HCT116 (cell line): Measurements from ENCODE around the gene MAVS. TPM values are rescaled to one million over a fixed set of nuclear protein-coding genes. Genes with fewer than 3 reads are reported as not detected.

Experiments used
- ATAC-seq: fragments of 200-7000 bp; cut with Tn5 transposase; 2 replicates; pipeline ENCODE4 v1.9.1; 2020; ENCODE audit warnings: mild to moderate bottlenecking, moderate library complexity
- BruUV-seq: library from RNA; stranded (reverse); fragments of 400-500 nt; replicated peaks from 2 replicates; lab custom pipeline; 2021; lab: Mats Ljungman, UMichigan
- CTCF ChIA-PET: fragments of 300-600 bp; sonication (Branson Sonifier 250); formaldehyde crosslinking; loops from one replicate; lab custom pipeline; 2021; ENCODE audit warnings: antibody characterized with exemption; lab: Charles Lee
- POLR2A ChIA-PET: fragments of 300-600, 350-600 bp; sonication (Branson Sonifier 250); formaldehyde crosslinking; loops from one replicate; lab custom pipeline; 2021; ENCODE audit warnings: antibody characterized with exemption; lab: Charles Lee
- RAD21 ChIA-PET, 2 experiments: fragments of 300-600 bp; sonication (Branson Sonifier 250); formaldehyde crosslinking; loops; one replicate each; lab custom pipeline; 2023; ENCODE audit warnings: low total read pairs in 2 of 2; ENCODE audit not compliant: uncharacterized antibody in 2 of 2, unreplicated experiment in 2 of 2, low non-redundant PET in 1 of 2; lab: Charles Lee
- DNase-seq: peaks from one replicate; pipeline ENCODE4 v3.0.0-alpha.2; 2010; ENCODE audit warnings: low read depth, low spot score
- H2AFZ ChIP-seq: fragments of 200-600 bp; shearing (Covaris generic), sonication (generic); 2 replicates; pipeline ENCODE4 v1.6.1; 2017; ENCODE audit warnings: low read depth, mixed run types, mixed read lengths, antibody characterized with exemption, low read length; ENCODE audit not compliant: poor library complexity, severe bottlenecking
- H3K27ac ChIP-seq: 2 replicates; pipeline ENCODE4 v1.5.1; 2012; ENCODE audit warnings: low read depth, low read length
- H3K27me3 ChIP-seq: fragments of 200-600 bp; sonication (generic); 2 replicates; pipeline ENCODE4 v1.6.1; 2016; ENCODE audit warnings: mixed run types, low read length, mixed read lengths; ENCODE audit not compliant: insufficient read depth
- H3K36me3 ChIP-seq, 2 experiments: fragments of 200-500 bp in 1 of 2; fragments of 200-600 bp in 1 of 2; sonication (Bioruptor generic) in 1 of 2; sonication (generic) in 1 of 2; 2 replicates each; pipeline versions ENCODE4 v1.5.1 to v1.6.1; 2014 to 2016; ENCODE audit warnings: low read length in 2 of 2, inconsistent platforms in 1 of 2, mixed read lengths in 1 of 2, mixed run types in 1 of 2; ENCODE audit not compliant: insufficient read depth in 2 of 2, control insufficient read depth in 1 of 2
- H3K4me1 ChIP-seq, 2 experiments: fragments of 200-600 bp in 1 of 2; sonication (generic) in 1 of 2; 2 replicates each; pipeline versions ENCODE4 v1.5.1 to v1.6.1; 2012 to 2017; ENCODE audit warnings: low read length in 2 of 2, inconsistent platforms in 1 of 2, mild to moderate bottlenecking in 1 of 2, mixed read lengths in 1 of 2, mixed run types in 1 of 2, moderate library complexity in 1 of 2; ENCODE audit not compliant: insufficient read depth in 2 of 2, control insufficient read depth in 1 of 2
- H3K4me2 ChIP-seq: fragments of 200-600 bp; sonication (generic); 2 replicates; pipeline ENCODE4 v1.6.1; 2017; ENCODE audit warnings: mixed run types, low read length, mixed read lengths
- H3K4me3 ChIP-seq, 2 experiments: fragments of 200-600 bp in 1 of 2; sonication (generic) in 1 of 2; replicated peaks in 1 of 2; 2 replicates each; pipeline ENCODE4 v1.5.1; 2011 to 2016; ENCODE audit warnings: low read length in 2 of 2, control low read depth in 1 of 2, low read depth in 1 of 2, mild to moderate bottlenecking in 1 of 2, mixed read lengths in 1 of 2, mixed run types in 1 of 2
- H3K79me2 ChIP-seq: fragments of 200-600 bp; sonication (generic); 2 replicates; pipeline ENCODE4 v1.6.1; 2017; ENCODE audit warnings: mild to moderate bottlenecking, mixed run types, low read length, moderate library complexity, mixed read lengths; ENCODE audit not compliant: insufficient read depth
- H3K9ac ChIP-seq: fragments of 200-600 bp; sonication (generic); 2 replicates; pipeline ENCODE4 v1.6.1; 2016; ENCODE audit warnings: low read length, mixed read lengths
- H3K9me2 ChIP-seq: fragments of 200-600 bp; sonication (generic), shearing (Covaris generic); 2 replicates; pipeline ENCODE4 v1.6.1; 2017; ENCODE audit warnings: mixed run types, mild to moderate bottlenecking, moderate library complexity; ENCODE audit not compliant: insufficient read depth
- H3K9me3 ChIP-seq, 2 experiments: fragments of 200-500 bp in 1 of 2; fragments of 200-600 bp in 1 of 2; sonication (Bioruptor generic) in 1 of 2; sonication (generic) in 1 of 2; 2 replicates each; pipeline ENCODE4 v1.6.1; 2014 to 2017; ENCODE audit warnings: low read length in 2 of 2, mixed read lengths in 2 of 2, inconsistent platforms in 1 of 2, low read depth in 1 of 2, mild to moderate bottlenecking in 1 of 2, mixed run types in 1 of 2, moderate library complexity in 1 of 2; ENCODE audit not compliant: control insufficient read depth in 1 of 2, insufficient read depth in 1 of 2
- H4K20me1 ChIP-seq: fragments of 200-600 bp; sonication (generic), shearing (Covaris generic); 2 replicates; pipeline ENCODE4 v1.6.1; 2017; ENCODE audit warnings: mixed run types, mild to moderate bottlenecking, moderate library complexity; ENCODE audit not compliant: insufficient read depth
- ATF3 ChIP-seq: IDR thresholded peaks from 2 replicates; pipeline ENCODE4 v1.6.1; 2012
- CEBPB ChIP-seq: IDR thresholded peaks from 2 replicates; pipeline ENCODE4 v1.6.1; 2012; ENCODE audit warnings: low read depth
- EZH2phosphoT487 ChIP-seq: fragments of 200-600 bp; IDR thresholded peaks from 2 replicates; pipeline ENCODE4 v1.6.1; 2018; ENCODE audit warnings: antibody characterized with exemption, borderline replicate concordance
- JUND ChIP-seq: IDR thresholded peaks from 2 replicates; pipeline ENCODE4 v1.6.1; 2012
- POLR2AphosphoS5 ChIP-seq: IDR thresholded peaks from 2 replicates; pipeline ENCODE4 v1.6.1; 2011; ENCODE audit warnings: mild to moderate bottlenecking, low read depth, low read length, moderate library complexity
- SIN3A ChIP-seq: IDR thresholded peaks from 2 replicates; pipeline ENCODE4 v1.6.1; 2012; ENCODE audit warnings: low read depth
- SP1 ChIP-seq: IDR thresholded peaks from 2 replicates; pipeline ENCODE4 v1.6.1; 2012; ENCODE audit warnings: low read depth
- SRF ChIP-seq: IDR thresholded peaks from 2 replicates; pipeline ENCODE4 v1.6.1; 2012; ENCODE audit warnings: low read depth
- TCF7L2 ChIP-seq: IDR thresholded peaks from 2 replicates; pipeline ENCODE4 v1.7.0; 2011; ENCODE audit warnings: borderline replicate concordance, inconsistent platforms; ENCODE audit not compliant: insufficient read depth, insufficient read length; ENCODE audit errors: extremely low read depth
- YY1 ChIP-seq: IDR thresholded peaks from 2 replicates; pipeline ENCODE4 v1.6.1; 2011; ENCODE audit warnings: low read length, low read depth, moderate library complexity, mild to moderate bottlenecking; ENCODE audit not compliant: insufficient replicate concordance; ENCODE audit errors: extremely low read depth
- ZBTB33 ChIP-seq: IDR thresholded peaks from 2 replicates; pipeline ENCODE4 v1.6.1; 2011; ENCODE audit warnings: mild to moderate bottlenecking, low read length, moderate library complexity; ENCODE audit not compliant: insufficient replicate concordance; ENCODE audit errors: extremely low read depth
- ZFX ChIP-seq: fragments of 450-650 bp; IDR thresholded peaks from 2 replicates; pipeline ENCODE4 v1.6.1; 2017
- ZNF274 ChIP-seq: fragments of 200-500 bp; sonication (Bioruptor generic); IDR thresholded peaks from 2 replicates; pipeline ENCODE4 v1.6.1; 2014; ENCODE audit warnings: mild to moderate bottlenecking, low read depth, low read length, inconsistent platforms
- intact Hi-C: fragments of 100-400 bp; cut with micrococcal nuclease; formaldehyde crosslinking; loops from 2 replicates; pipeline ENCODE4 v1.10.0; 2022
- total RNA-seq: library from RNA; stranded (reverse); gene quantifications from one replicate; pipeline ENCODE4 v1.2.1, GENCODE V29; 2021; ENCODE audit not compliant: unreplicated experiment

The MAVS gene
- total RNA-seq, 1 experiment from 2014 or later = 60.1 TPM

GRCh38 chr20:3797592-3798372 lies 48.9 kb upstream of the MAVS start:
- POLR2A ChIA-PET = no interaction called here
- ATAC-seq (peak; percentile 41), DNase-seq (no peak)
- Histone ChIP-seq H3K9me2 (no peaks in the 10 kb centered on the region), H3K9me3 (no peaks in the 10 kb centered on the region), H4K20me1 (no peaks in the 10 kb centered on the region), H3K36me3 (peaks cover 29 to 45% of the 10 kb centered on the region in 2 experiments), H2AFZ (no peak overlapping the region), H3K4me3 (peak overlapping the region; percentile 66 to 80), H3K79me2 (peaks cover 59% of the 10 kb centered on the region), H3K27ac (peak overlapping the region; percentile 97), H3K4me1 (peaks cover 25 to 57% of the 10 kb centered on the region in 2 experiments), H3K4me2 (peak overlapping the region; percentile 94), H3K9ac (peak overlapping the region; percentile 95), H3K27me3 (no peaks in the 10 kb centered on the region)
- no TSS peak for BruUV-seq
- peak; percentile 25; the same call in 1 of the 2 replicates for TF ChIP-seq POLR2AphosphoS5
- TF ChIP-seq ZNF274 = no peak
- TF ChIP-seq SRF = no peak
- TF ChIP-seq SP1 = no peak
- intact Hi-C loops = no loop called here
- RAD21 ChIA-PET = no interaction called here
- CTCF ChIA-PET = no interaction called here

DNA sequence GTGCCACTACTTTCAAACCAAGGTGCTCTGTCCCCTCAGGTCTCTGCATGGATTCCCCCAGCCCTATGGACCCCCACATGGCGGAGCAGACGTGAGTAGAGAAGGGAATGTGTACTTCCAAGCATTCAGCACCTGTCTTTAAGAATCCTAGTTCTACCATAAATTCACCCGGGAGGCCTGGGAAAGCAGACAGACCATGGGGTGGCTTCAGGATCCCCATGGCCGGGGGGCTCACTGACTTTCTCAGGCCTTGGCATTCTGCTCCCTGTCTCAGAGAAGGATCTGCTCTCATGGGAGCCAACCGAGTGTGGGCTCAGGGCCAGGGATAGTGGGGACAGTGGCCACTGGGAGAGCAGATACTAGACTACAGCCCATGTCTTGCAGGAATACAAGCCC lies 48.3 kb upstream of the MAVS start:
- H3K9ac ChIP-seq = peak overlapping the region; percentile 95
- H4K20me1 ChIP-seq = no peaks in the 10 kb centered on the region
- peak overlapping the region; percentile 94 for H3K4me2 ChIP-seq
- no peaks in the 10 kb centered on the region for H3K9me2 ChIP-seq
- ChIA-PET CTCF (no interaction called here), RAD21 (no interaction called here), POLR2A (no interaction called here)
- H3K9me3 ChIP-seq = no peaks in the 10 kb centered on the region
- BruUV-seq = no TSS peak
- H3K36me3 ChIP-seq = peaks cover 32 to 51% of the 10 kb centered on the region in 2 experiments
- ATAC-seq (no peak), DNase-seq (no peak)
- intact Hi-C loops = no loop called here
- peak overlapping the region; percentile 66 to 80 for H3K4me3 ChIP-seq
- H3K4me1 ChIP-seq = peaks cover 25 to 61% of the 10 kb centered on the region in 2 experiments
- no peak overlapping the region for H2AFZ ChIP-seq
- no peak for TF ChIP-seq SRF
- TF ChIP-seq ATF3 = no peak
- TF ChIP-seq JUND = no peak
- no peak for TF ChIP-seq SIN3A
- TF ChIP-seq YY1 = no peak
- TF ChIP-seq SP1 = no peak
- TF ChIP-seq EZH2phosphoT487 = no peak
- TF ChIP-seq ZFX = no peak
- no peak for TF ChIP-seq CEBPB
- no peak for TF ChIP-seq TCF7L2
- TF ChIP-seq ZBTB33 = no peak
- H3K79me2 ChIP-seq = peaks cover 65% of the 10 kb centered on the region
- H3K27ac ChIP-seq = peak overlapping the region; percentile 97
- no peaks in the 10 kb centered on the region for H3K27me3 ChIP-seq
